Activated CD4-positive, alpha-beta T cell treated with anti-CD3 and anti-CD28 coated beads, Interleukin-2, Interleukin-6, amounts not matched to agents 100 ng/mL and 50 ng/mL, durations not matched to agents 16 hours and 8 hours (primary cell): ENCODE results near the gene ZNF33B.
"Not testable (repeated sequence)": the region's sequence is repeated elsewhere in the genome, so short reads cannot be mapped to it uniquely, and the experiment has no call there.

Source experiments
- DNase-seq: peaks from one replicate; pipeline ENCODE4 v3.0.0-alpha.2; 2020

The ZNF33B gene

GRCh38 chr10:42638055-42638820, at the start of gene ZNF33B:
TSS of gene ZNF33B (minus strand) at chr10:42638570. CDS start at chr10:42636928, 1,642 bp downstream.
- DNase-seq: peak; percentile 97

DNA sequence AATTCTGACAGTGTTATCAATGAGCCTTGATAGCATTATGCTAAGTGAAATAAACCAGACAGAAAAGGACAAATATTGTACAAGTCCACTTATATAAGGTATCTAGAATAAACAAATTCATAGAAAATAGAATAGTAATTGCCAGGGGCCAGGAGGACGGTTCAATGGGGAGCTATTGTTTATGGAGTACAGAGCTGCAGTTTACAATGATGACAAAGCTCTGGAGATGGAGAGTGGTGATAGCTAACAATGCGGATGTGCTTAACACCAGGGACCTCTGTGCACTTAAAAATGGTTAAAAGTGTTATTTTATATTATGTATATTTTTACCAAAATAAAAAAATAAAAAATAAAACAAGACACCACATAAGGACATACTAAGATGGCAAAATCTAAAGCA, 46.1 kb upstream of the ZNF33B start:
- DNase-seq: no peak

- no peak for DNase-seq
Observed at GRCh38 chr10:42680267-42680666, 41.9 kb upstream of the ZNF33B start.

DNA sequence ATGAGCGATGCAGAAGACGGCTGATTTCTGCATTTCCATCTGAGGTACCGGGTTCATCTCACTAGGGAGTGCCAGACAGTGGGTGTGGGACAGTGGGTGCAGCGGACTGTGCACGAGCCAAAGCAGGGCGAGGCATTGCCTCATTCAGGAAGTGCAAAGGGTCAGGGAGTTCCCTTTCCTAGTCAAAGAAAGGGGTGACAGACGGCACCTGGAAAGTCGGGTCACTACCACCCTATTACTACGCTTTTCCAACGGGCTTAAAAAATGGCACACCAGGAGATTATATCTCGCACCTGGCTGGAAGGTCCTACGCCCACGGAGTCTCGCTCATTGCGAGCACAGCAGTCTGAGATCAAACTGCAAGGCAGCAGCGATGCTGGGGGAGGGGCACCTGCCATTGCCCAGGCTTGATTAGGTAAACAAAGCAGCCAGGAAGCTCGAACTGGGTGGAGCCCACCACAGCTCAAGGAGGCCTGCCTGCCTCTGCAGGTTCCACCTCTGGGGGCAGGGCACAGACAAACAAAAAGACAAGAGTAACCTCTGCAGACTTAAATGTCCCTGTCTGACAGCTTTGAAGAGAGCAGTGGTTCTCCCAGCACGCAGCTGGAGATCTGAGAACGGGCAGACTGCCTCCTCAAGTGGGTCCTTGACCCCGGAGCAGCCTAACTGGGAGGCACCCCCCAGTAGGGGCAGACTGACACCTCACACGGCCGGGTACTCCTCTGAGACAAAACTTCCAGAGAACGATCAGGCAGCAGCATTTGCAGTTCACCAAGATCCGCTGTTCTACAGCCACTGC, 27.0 kb upstream of the ZNF33B start:
- not testable (repeated sequence) for DNase-seq

GRCh38 chr10:42654419-42654818, 16.0 kb upstream of the ZNF33B start:
- DNase-seq: no peak

- no peak for DNase-seq
Observed at GRCh38 chr10:42652858-42653257, 14.5 kb upstream of the ZNF33B start.

- no peak for DNase-seq
Observed at GRCh38 chr10:42650374-42650773, 12.0 kb upstream of the ZNF33B start.

DNA sequence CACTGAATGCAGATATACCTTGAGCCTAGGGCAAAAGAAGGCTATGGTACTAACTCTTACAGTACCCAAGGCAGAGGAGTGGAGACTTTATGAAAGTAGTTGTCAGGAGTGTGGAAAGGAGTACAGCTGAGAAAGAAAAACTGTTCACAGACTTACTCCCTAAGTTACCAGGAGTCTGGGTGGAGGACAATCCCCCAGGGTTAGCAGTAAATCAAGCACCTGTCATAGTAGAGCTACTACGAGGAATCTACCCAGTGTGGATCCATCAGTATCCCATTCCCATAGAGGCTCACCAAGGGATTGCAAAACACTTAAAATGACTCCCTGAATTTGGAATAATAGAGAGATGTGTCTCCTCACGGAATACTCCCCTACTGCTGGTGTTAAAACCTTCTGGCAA, 10.1 kb upstream of the ZNF33B start:
- no peak for DNase-seq

GRCh38 chr10:42646687-42647640, 8.6 kb upstream of the ZNF33B start:
- DNase-seq: no peak

DNA sequence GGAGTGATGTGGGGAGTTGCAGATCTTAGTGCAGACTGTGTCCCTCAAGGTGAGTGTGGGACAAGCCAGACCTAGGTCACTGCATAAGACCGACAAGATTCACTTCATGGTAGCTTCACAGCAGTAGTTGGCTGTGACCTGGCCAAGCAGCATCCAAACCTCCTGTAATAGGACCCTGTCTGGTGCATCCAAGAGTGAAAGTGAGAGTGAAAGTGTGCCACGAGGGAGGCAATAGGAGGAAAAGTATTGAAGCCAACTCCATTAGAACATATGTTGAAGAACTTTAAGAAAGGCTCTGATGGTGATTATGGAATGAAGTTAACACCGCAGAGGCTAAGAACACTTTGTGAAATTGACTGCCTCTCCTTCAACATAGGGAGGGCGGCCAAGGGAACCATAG, 7.8 kb upstream of the ZNF33B start:
- DNase-seq: no peak

DNA sequence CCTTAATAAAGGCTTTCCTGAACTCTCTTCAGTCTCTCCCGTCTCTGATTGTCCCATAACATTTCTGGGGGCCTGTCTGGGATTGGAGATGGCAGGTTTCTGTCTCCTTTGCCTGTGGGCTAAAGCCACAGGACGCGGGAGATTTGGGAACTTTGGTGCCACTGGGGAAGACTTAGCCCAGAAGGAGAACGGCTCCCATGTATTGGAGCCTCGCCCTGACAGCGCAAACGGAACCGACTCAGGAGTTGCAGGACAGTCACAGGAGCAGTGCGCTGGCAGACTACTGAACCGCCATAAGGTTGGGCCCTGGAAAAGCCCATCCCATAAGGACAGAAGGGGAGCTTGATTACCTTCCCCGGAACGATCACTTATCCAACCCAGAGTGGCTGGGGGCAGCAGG, 7.1 kb upstream of the ZNF33B start:
- no peak for DNase-seq

DNA sequence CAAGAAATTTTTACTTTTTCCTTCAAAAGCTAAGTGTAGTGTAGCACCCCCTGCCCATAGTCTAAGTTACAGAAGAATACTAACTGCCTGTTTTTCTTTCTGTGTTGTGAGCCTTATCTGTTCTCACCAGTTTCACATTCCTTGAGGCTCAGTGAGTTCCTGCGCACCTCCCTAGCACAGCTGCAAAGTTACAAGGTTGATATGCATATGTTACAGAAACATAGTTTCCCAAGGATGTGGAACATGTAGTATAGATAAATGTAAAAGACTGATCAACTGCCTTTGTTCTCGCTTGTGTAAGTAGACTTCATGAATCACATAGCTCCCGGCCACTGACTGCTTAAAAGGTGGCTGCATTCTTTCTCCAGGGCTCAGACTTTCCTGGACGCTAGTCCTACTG, 6.7 kb upstream of the ZNF33B start:
- no peak for DNase-seq

DNA sequence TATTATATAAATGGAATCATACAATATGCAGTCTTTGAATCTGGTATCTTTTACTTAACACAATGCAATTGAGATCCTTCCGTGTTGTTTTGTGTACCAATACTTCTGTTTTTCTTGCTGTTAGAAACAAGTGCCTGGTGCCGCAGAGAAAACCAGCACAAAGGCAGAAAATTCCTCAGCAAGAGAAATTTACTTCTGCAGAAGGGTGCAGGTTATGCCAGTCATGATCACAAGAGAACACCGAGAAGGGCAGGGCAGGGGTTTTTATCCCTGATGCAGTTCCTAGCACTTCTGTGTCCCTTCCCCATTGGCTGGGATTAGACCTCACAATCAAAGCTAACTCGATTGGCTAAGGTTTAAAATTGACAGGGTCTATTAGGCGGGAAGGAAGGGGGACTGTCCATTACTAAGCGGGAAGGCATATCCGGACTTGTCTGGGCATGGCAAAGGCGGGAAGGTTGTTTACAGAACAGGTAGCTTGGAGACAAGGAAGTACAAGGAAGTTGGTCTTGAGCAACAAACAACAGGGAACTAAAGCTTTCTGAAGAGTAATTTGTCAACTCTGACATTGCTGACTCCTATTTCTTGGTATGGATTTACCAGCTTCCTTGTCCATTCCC, 2.4 kb upstream of the ZNF33B start:
- DNase-seq: no peak

- no peak for DNase-seq
Observed at GRCh38 chr10:42638821-42639270, 476 bp upstream of the ZNF33B start.

- no peak for DNase-seq
Observed at GRCh38 chr10:42637648-42638054, 719 bp downstream of the ZNF33B start.

DNA sequence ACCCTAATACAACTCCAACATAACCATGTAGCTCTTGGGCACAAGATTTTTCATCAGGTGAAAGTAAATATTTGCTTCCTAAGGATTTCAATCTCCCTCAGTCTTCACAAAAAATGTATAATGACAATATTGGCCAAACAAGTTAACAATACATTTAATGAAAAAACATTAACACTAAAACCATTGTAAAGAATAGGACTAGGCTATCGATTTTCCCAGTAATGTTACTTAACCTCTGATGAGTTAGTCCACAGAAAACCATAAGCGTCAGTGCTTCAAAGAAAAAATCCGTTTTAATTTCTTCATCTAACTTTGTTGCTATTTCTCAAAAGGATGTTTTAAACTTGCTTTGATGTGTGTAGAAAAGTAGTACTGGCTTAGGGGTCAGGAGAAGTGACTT, 1.2 kb downstream of the ZNF33B start:
- DNase-seq: no peak

DNA sequence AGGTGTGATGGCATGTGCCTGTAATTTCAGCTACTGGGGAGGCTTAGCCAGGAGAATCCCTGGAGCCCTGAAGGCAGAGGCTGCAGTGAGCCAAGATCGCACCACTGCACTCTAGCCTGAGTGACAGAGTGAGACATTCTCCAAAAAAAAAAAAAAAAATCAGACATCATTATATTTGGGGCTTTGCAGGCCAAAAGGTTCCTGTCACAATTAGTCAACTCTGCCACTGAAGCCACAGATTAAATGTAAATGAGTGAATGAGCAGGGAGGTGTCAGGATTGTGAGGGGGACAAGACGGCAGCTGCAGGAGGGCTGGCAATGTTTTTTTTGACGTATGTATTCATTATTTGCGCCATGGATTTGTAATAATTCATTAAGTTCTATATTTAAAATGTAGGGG, 3.3 kb downstream of the ZNF33B start:
- DNase-seq: peak; percentile 5

GRCh38 chr10:42632564-42632963, 5.8 kb downstream of the ZNF33B start:
- DNase-seq: no peak

DNA sequence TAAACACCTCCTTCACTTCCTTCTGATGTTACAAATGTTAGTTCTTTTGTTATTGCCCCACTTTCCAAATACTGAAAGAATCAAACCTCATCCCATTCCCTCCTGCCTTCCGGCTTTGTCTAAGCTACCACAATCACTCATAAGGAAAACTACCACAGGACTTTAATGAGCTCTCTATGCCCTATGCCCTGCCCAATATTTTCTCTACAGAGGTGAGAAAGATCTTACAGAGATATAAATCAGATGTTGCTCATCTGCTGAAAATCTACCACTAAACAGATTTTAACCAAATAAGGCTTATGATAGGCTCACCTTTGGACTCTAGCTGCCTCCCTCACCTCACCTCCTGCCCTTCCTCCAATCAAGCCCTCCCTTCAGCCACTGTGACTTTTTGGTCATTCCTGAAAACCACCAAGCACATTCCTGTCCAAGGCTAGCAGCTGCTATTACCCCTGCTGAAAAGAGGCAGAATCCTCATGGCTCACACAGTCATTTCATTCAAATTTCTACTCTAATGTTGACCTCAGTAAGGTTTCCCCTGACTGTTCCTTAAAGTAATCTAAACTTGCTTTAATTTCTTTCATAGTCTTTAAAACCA, 7.7 kb downstream of the ZNF33B start:
- DNase-seq: peak; percentile 6

GRCh38 chr10:42623929-42624328, 14.4 kb downstream of the ZNF33B start:
- DNase-seq: no peak

DNA sequence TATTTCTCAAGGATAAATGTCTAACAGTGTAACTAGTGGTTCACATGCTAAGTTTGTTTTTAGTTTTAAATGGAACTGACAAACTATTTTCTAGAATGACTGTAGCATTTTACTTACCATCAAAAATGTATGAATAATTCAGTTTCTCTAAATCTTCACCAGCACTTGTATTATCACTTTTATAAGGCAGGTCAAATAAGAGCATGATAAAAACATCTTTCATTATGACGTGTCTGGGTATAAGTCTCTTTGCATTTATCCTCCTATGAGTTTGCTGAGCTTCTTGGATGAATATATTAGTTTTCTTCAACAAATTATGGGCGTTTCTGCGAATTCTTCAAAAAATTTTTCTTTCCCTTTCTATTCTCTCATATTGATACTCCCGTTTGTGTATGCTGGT, 19.9 kb downstream of the ZNF33B start:
- DNase-seq: no peak

DNA sequence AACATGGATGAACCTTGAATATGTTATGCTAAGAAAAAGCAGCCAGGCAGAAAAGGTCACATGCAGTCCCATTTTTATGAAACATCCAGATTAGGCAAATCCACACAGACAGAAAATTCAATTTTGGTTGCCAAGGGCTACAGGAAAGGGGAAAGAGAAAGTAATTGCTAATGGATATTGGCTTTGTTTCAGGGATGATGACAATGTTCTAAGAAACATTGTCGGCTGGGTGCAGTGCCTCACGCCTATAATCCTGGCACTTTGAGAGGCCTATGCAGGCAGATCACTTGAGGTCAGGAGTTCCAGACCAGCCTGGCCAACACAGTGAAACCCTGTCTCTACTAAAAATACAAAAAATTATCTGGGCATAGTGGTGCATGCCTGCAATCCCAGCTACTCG, 23.0 kb downstream of the ZNF33B start:
- DNase-seq: no peak
